ENCODE results near the gene RPL6. TPM values are rescaled to one million over a fixed set of nuclear protein-coding genes. Genes with fewer than 3 reads are reported as not detected.

The RPL6 gene
- total RNA-seq, 1 donor from 2014 or later: 1,081 TPM

DNA sequence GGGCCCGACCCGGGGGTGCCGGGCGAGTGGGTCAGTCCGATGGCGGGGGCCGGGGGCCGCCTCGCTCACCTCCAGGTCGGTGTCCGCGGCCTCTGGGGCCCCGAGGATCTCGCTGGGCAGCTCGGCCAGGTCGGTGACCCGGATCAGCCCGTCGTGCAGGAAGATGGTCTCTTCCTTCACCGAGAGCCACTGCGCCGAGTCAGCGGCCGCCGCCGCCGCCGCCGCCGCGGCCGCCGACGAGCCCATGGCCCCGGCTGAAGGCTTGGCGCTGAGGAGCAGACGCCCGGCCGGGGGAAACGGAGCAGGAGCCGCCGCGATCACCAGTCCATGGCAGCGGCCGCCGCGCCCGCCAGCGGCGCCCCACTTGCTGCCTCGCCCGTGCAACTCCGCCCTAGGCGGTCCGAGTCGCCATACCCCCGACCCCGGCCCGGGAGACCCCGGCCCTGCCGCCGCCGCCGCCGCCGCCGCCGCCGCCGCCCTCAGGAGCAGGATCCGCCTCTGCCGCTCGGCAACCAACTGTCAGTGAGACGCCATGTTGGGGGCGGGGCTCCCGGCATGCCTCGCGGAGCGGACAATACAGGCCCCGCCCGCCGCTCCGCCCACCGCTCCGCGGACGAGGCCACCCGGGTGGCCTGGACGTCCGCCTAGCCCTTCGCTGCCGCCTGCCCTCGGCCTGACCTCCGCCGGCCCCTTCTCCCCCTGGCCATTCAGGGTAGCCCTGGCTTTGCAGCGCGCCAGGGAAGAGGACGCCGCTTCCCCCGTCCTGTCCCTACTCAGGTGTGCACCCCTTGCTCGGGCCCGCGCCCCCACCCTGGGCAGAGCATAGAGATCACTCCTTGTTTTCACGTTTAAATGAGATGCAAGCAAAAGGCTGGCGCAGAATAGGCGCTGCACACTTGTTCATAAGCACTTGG is 27.3 kb downstream of the RPL6 start, which contains the start of gene HECTD4:
TSS of gene HECTD4 (minus strand) at position 549 of the 914 bp plus-strand sequence. CDS start at position 246, 303 bp downstream.
- Histone ChIP-seq H3K27ac (peak within 1 kb of the TSS; percentile 77), H3K36me3 (no peaks in the 10 kb centered on the region), H3K9me3 (no peaks in the 10 kb centered on the region), H3K4me3 (peak within 1 kb of the TSS; percentile 75 to 77), H3K27me3 (no peaks in the 10 kb centered on the region), H3K4me1 (peaks cover 32% of the 10 kb centered on the region)
- intact Hi-C loops (cut with DNase I): loop anchor here (10.0 kb wide), 1 partner anchor 187 kb away; no protein-coding TSS in a partner anchor
- TF ChIP-seq, protein P1, sequence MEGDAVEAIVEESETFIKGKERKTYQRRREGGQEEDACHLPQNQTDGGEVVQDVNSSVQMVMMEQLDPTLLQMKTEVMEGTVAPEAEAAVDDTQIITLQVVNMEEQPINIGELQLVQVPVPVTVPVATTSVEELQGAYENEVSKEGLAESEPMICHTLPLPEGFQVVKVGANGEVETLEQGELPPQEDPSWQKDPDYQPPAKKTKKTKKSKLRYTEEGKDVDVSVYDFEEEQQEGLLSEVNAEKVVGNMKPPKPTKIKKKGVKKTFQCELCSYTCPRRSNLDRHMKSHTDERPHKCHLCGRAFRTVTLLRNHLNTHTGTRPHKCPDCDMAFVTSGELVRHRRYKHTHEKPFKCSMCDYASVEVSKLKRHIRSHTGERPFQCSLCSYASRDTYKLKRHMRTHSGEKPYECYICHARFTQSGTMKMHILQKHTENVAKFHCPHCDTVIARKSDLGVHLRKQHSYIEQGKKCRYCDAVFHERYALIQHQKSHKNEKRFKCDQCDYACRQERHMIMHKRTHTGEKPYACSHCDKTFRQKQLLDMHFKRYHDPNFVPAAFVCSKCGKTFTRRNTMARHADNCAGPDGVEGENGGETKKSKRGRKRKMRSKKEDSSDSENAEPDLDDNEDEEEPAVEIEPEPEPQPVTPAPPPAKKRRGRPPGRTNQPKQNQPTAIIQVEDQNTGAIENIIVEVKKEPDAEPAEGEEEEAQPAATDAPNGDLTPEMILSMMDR (IDR thresholded peaks at IDR 0.05): no peak
- TF ChIP-seq POLR2AphosphoS5 (IDR thresholded peaks at IDR 0.05; ENCODE audit: insufficient read depth in 1 of 2, low read depth in 1 of 2) (peak; percentile 46 to 71), POLR2A (IDR thresholded peaks at IDR 0.05) (peak; percentile 28 to 62)
- DNase-seq (ENCODE audit: extremely low spot score in 2 of 2): no peak

DNA sequence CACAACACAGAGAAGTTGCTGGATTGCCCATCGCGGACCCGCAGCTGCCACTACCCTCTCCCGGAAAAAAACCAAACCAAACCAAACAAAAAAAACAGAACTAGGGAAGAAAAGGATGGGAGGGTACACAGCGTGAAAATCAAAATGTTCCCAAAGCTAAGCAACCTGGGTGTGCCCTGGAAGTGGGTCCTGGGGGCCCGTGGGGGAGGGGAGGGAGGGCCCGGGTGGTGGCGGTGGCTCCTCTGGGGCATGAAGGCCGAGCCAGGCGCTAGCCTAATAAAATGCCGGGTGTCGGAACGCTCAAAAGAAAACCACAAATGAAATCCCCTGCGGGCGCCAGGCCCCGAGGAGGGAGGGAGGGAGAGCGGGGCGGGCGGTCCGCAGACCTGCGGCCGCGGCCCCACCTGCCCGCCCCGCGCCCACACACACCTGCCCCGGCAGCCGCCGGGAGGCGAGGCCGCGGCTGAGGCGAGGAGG is 28.0 kb downstream of the RPL6 start:
- peak overlapping the region; percentile 75 to 77 for H3K4me3 ChIP-seq
- no peaks in the 10 kb centered on the region for H3K9me3 ChIP-seq
- intact Hi-C loops (cut with DNase I): loop anchor here (10.0 kb wide), 1 partner anchor 187 kb away; no protein-coding TSS in a partner anchor
- peak overlapping the region; percentile 77 for H3K27ac ChIP-seq
- no peaks in the 10 kb centered on the region for H3K36me3 ChIP-seq
- TF ChIP-seq POLR2AphosphoS5 (IDR thresholded peaks at IDR 0.05; ENCODE audit: insufficient read depth in 1 of 2, low read depth in 1 of 2) (no peak), POLR2A (IDR thresholded peaks at IDR 0.05) (no peak)
- TF ChIP-seq, protein P1 (IDR thresholded peaks at IDR 0.05): no peak
- H3K27me3 ChIP-seq: no peaks in the 10 kb centered on the region
- no peak for DNase-seq (ENCODE audit: extremely low spot score in 2 of 2)
- peaks cover 32% of the 10 kb centered on the region for H3K4me1 ChIP-seq

DNA sequence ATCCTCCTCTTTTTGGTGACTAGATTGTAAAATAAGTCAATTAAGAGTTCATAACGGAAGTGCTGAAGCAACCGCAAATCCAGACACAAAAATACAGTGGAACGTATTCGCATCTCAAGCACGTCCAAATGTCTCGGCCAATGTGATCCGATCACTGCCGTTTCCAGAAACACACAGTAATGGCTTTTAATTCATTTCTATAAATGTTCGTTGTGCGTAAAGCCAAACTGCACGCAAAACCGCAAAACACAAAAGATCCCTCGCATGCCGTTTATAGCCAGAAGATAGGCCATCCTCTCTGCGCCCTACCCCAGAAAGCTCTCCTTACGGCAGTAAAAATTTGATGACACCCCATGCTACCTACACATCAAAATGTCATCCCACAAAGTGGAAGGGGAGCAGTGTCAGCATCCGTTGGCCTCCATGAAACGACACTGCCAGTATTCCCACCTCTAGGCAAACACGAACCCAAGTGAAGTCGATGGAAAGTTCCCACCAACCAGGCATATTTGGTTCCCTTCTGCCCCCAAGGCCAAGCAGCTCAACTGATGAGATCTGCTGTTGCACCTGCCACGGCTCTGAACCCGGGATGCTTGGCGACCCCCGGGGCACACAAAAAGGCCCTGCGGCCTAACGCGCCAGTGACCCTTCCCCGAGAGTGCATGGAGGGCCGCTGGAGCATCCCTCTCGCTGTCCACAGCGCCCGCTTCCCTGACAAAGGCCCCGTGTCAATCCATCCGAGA is 28.6 kb downstream of the RPL6 start:
- H3K36me3 ChIP-seq: no peaks in the 10 kb centered on the region
- peak overlapping the region; percentile 77 for H3K27ac ChIP-seq
- H3K4me1 ChIP-seq: peaks cover 32% of the 10 kb centered on the region
- H3K9me3 ChIP-seq: no peaks in the 10 kb centered on the region
- H3K4me3 ChIP-seq: peak overlapping the region; percentile 75 to 77
- H3K27me3 ChIP-seq: no peaks in the 10 kb centered on the region
- DNase-seq (ENCODE audit: extremely low spot score in 2 of 2): no peak
- TF ChIP-seq POLR2AphosphoS5 (IDR thresholded peaks at IDR 0.05; ENCODE audit: insufficient read depth in 1 of 2, low read depth in 1 of 2) (no peak), POLR2A (IDR thresholded peaks at IDR 0.05) (no peak)
- TF ChIP-seq, protein P1 (IDR thresholded peaks at IDR 0.05): no peak
- intact Hi-C loops (cut with DNase I): loop anchor here (10.0 kb wide), 1 partner anchor 186 kb away; no protein-coding TSS in a partner anchor

DNA sequence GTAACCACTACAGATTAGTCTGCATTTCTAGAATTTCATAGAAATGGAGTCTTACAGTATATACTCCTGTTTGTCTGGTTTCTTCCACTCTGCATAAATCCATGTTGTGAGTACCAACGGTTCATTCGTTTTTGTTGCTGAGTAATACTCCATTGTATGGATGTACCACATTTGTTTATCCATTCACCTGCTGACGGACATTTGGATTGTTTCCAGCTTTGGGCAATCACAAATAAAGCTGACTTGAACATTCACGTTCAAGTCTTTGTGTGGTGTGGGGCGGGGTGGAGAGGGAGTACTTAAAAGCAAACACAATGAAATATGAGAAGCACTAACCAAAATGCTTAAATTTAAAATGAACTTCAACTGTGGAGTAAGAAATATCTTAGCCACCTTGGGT is 34.3 kb downstream of the RPL6 start:
- peaks cover 34% of the 10 kb centered on the region for H3K4me1 ChIP-seq
- no peak overlapping the region for H3K4me3 ChIP-seq
- DNase-seq (ENCODE audit: extremely low spot score in 2 of 2): no peak
- intact Hi-C loops (cut with DNase I): no loop called here
- H3K27ac ChIP-seq: no peak overlapping the region
- H3K36me3 ChIP-seq: no peaks in the 10 kb centered on the region
- H3K9me3 ChIP-seq: no peaks in the 10 kb centered on the region
- TF ChIP-seq, protein P1 (IDR thresholded peaks at IDR 0.05): no peak
- TF ChIP-seq POLR2A (IDR thresholded peaks at IDR 0.05): no peak
- no peak for TF ChIP-seq POLR2AphosphoS5 (IDR thresholded peaks at IDR 0.05; ENCODE audit: insufficient read depth in 1 of 2, low read depth in 1 of 2)
- H3K27me3 ChIP-seq: no peaks in the 10 kb centered on the region

Data from vagina (tissue), 2 donors.